GM21723 (cell line): Measurements from ENCODE around the gene USHBP1.
"Not testable (repeated sequence)": the region's sequence is repeated elsewhere in the genome, so short reads cannot be mapped to it uniquely, and the experiment has no call there.

ENCODE experiments used
- ATAC-seq: cut with Tn5 transposase; IDR thresholded peaks from one replicate; pipeline ENCODE4 v1.9.1; 2021; ENCODE audit warnings: mild to moderate bottlenecking, moderate library complexity; ENCODE audit not compliant: unreplicated experiment

USHBP1 gene

DNA sequence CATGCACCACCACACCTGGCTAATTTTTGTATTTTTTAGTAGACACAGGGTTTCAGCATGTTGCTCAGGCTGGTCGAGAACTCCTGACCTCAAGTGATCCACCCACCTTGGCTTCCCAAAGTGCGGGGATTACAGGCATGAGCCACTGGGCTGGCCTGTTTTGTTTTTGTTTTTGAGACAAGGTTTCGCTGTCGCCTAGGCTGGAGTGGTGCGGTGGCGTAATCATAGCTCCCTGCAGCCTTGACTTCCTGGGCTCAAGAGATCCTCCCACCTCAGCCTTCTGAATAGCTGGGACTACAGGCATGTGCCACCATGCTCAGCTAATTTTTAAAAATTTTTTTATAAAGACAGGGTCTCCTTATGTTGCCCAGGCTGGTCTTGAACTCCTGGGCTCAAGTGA, 31.0 kb upstream of the USHBP1 start:
- not testable (repeated sequence) for ATAC-seq

DNA sequence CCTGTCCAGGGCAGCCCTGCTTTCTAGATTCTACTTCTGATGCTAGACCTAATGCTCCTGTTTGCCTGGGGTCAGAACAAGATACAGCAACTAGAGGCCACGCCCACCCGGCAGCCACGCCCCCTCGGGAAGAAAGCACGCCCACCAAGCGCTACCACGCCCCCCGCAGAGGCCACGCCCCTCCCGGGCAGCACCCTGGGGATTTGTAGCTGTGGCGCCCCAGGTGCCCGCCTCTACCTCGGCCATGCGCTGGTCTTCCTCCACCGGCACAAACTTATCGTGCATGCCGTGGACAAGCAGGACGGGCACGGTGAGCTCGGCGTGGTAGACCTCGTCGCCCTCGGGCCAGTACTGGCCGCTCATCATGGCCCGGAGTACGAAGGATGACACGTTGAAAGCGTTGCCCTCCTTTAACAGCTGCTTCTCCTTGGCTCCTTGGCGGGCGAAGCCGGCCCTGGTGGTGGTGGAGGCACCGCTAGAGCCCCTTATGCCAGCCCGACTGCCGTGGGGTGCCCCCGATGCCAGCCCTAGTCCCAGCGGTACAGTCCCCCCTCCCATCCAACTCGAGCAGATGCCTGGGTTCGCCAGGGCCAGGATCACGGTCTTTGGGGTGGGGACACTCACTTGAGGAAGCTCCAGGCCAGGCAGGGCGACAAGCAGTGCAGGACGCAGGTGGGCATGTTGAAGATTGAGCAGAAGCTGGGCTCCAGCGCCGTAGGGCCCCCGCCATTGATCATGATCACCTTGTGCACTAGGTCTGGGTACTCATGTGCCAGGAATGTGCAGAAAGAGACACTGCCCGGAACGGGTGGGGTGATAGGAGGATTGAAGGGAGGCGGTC, 29.7 kb upstream of the USHBP1 start:
- no peak for ATAC-seq

DNA sequence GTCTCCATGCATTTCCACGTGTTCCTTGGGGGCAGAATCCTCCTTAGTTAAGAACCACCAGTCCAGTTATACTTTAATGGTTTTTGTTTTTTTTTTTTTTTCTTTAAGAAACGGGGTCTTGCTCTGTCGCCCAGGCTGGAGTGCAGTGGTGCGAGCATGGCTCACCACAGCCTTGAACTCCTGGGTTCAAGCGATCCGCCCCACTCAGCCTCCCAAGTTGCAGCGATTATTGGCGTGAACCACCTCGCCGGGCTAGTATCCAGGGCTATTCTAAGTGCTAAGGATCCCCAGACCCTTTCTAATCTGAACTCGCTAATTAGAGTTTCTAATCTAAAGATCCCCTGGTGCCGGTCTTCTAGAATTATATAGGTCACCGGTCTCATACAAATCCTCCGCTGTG, 29.1 kb upstream of the USHBP1 start:
- no peak for ATAC-seq

DNA sequence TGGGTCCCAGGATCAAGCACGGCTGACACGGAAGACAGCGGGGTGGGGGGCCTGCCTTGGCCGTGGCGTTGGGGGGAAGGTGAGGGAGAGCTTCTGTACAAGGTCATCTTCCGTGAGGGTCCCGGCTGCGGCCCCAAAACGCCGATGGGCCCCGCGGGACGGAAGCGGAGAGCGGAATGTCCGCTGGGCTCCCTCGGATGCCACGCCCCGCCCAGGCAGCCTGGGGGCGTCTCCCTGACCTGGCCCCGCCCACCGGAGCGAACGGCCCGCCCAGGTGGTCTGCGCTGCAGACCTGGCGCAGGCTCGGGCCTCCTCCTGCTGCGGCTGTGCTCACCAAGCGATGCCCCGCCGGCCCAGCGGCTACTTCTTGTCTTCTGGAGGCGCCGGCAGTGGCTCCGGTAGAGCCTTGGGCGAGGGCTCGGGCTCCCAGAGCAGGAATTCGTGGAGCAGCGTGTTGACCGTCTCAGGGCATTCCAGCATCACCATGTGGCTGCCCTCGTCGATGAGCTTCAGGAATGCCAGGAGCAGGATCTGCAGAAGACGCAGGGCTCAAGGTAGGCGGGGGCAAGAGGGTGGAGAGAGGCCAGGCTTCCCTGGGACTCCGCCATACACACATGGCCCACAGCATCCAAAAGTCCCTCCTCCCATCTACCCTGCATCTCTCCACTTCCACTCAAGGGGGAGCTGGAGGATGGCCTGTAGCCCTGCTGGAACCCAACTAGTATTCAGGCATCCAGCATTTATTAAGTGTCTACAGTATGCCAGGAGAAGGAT, 27.9 kb upstream of the USHBP1 start:
- ATAC-seq, result peak; percentile 84

DNA sequence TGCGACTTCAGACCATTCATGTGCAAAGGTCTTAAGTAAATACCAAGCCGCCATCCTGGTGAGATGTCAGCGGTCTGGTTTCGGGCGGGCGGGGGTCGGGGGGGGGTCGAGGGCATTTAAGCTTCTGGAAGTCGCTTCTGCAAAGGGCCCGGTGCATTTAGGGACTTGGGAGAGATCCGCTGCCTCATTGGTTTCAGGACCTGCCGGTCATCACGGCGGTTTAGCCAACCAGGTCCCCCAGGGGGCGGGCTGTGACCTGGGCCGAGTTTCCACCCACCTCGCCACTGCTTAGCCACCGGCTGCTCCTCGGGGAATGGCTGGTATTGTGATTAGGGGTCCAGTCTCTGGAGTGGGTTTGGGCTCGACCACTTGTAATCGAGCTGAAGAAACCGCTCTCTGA, 24.9 kb upstream of the USHBP1 start:
- ATAC-seq, result no peak

DNA sequence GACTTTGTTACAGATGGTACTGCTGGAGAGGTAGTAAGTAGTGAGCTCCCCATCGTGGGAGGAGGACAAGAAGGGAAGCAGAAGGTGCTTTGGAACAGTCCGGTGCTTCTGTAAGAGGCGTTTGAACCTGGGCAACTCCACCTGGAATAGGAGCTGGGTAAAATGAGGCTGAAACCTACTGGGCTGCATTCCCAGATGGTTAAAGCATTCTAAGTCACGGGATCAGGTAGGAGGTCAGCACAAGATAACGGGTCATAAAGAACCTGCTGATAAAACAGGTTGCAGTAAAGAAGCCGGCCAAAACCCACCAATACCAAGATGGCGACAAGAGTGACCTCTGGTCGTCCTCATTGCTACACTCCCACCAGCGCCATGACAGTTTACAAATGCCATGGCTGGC, 22.2 kb upstream of the USHBP1 start:
- no peak for ATAC-seq

DNA sequence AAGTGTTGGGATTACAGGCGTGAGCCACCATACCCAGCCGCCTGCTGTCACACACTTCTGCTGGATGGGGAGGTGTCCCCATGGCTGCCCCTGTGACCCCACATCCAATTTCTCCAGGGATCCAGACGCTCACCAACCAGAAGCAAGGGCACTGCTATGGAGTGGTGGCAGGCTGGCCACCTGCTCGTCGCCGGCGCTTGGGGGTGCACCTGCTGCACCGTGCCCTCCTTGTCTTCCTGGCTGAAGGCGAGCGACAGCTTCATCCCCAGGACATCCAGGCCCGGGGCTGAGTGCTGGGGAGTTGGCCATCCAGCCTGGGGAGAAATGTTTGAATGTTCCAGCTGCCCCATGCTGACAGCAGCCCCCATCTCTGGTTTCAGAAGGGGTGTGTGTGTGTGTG, 21.7 kb upstream of the USHBP1 start:
- no peak for ATAC-seq

DNA sequence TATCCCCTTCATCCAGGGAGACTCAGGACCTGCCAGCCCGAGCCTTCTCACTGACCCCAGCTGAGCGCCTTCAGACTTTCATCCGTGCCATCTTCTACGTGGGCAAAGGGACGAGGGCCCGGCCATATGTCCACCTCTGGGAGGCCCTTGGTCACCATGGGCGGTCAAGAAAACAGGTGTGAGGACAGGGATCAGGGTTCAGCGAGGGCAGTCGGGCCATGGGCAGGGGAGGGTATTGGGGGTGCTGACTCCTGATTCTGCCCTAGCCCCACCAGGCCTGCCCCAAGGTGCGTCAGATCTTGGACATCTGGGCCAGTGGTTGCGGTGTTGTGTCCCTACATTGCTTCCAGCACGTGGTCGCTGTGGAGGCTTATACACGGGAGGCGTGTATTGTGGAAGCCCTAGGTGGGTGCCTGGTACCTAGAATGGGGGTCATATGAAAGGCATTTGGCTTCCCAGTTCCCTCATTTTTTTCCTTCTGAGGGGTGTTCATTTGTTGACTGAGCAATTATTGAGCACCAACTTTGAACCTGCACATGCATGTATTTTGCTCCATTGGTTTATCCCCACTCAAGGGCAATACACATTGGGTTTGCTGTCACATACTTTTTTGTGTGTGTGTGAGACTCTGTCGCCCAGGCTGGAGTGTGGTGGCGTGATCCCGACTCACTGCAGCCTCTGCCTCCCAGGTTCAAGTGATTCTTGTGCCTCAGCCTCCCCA, 21.0 kb upstream of the USHBP1 start:
- no peak for ATAC-seq

DNA sequence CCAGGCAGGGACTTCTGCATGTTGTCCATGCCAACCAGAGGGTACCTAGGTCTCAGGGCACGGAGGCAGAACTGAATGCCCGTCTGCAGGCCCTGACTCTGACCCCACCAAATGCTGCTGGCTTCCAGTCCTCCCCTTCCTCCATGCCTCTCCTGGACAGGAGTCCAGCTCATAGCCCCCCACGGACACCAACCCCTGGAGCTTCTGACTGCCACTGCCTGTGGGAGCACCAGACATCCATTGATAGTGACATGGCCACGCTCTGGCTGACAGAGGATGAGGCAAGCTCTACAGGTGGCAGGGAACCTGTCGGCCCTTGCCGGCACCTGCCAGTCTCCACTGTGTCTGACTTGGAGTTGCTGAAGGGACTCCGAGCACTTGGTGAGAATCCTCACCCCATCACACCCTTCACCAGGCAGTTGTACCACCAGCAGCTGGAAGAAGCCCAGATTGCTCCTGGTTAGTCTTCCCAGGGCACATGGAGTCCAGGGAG, 19.0 kb upstream of the USHBP1 start:
- ATAC-seq, result no peak

DNA sequence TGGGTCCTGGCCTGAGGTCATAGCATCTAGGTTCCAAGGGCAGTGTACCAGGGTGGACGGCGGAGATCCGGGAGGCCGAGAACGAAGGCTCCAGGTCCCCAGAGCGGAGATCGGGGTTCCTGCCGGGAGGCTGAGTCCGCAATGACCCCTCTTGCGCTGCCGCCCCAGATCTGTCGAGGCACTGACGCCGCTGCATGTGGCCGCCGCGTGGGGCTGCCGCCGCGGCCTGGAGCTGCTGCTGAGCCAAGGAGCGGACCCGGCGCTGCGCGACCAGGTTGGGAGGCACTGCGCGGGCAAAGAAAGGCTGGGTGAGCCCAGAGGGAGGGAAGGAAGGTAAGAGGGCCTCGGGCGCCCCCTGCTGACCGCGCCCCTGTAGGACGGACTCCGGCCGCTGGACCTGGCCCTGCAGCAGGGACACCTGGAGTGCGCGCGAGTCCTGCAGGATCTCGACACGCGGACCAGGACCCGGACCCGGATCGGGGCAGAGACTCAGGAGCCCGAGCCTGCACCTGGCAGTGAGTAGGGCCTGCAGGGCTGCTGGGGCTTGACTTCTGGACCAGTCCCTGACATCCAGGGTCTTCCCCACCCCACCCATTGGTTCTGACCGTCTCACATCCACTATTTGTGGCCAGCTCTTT, 18.1 kb upstream of the USHBP1 start:
- ATAC-seq, result peak; percentile 73

DNA sequence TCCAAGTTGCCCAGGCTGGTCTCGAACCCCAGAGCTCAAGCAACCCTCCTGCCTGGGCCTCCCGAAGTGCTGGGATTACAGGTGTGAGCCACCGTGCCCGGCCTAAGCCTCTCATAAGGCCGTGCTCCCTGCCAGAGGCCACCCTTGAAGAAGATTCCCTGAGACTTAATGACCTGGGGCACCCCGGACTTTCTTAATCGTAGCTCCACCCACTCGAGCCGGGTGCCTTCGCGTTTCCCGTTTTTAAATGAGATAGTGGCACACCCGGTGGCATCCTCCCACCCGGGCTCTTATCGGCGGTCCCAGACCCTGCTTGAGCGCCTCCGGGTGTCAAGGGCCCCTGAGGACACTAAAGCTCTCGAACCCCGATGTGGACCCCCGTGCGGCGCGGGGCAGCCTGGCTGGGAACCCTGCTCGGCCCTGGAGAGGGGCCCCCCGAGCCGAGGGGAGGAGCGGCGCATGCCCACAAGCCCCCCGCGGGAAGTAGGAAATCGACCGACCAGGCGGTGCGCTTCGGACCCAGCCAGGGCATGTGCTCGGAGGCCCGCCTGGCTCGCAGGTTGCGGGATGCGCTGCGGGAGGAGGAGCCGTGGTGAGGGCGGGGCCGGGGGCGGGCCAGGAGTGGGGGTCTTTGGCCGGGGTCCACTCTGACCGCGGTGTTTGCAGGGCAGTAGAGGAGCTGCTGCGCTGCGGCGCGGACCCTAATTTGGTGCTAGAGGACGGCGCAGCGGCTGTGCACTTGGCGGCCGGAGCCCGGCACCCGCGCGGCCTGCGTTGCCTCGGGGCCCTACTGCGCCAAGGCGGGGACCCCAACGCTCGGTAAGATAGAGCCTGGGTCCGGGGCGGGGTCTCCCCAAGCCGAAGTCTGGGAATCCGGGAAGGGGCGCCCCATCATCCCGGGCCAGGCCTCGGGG, 17.1 kb upstream of the USHBP1 start, which contains the start of gene ANKLE1:
TSS of gene ANKLE1 (plus strand) at position 511 of the 914 bp plus-strand sequence. CDS start at position 531, 20 bp downstream.
- peak; percentile 45 for ATAC-seq

DNA sequence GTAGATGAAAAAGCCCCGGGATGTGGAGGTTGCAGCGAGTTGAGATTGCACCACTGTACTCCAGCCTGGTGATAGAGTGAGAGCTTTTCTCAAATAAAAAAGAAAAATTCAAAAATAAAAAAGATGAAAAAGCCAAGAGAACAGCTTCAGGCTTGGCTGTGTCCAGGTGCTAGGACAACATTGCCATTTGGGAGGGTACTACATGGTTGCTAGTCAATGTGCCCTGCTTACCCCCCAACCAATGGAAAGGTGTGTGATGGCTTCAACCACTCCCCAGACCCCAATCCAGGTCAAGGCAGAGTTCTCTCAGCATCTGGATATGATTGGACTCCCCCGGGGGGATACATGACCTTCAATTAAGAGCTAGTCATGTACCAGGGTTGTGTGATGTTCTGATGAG, 14.9 kb upstream of the USHBP1 start:
- ATAC-seq, result no peak

DNA sequence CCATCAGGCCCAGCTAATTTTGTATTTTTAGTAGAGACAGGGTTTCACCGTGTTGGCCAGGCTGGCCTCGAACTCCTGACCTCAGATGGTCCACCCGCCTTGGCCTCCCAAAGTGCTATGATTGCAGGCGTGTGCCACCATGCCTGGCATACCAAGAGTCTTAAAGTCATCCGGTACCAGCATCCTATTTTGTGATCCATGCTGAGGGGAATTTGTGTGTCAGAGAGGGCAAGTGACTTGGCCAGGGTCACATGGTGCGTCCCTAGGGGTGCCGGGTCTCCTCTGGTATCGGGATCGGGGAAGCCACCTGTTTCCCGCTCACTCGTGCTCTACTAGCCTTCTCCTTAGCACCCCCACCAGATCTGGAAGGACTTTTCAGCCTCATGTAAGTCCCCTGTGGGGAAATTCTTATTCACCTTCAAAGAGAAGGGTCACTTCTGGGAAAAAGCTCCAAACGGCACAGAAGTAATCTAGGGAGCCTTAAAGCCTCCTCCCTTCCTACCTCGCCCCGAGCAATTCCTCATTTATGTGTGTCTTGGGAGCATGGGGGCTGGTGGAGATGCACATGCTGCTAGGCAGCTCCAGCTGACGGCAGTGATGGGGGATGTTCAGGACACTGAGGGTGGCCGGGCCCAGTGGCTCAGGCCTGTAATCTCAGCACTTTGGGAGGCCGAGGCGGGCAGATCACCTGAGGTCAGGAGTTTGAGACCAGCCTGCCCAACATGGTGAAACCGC, 11.1 kb upstream of the USHBP1 start:
- ATAC-seq, result no peak

DNA sequence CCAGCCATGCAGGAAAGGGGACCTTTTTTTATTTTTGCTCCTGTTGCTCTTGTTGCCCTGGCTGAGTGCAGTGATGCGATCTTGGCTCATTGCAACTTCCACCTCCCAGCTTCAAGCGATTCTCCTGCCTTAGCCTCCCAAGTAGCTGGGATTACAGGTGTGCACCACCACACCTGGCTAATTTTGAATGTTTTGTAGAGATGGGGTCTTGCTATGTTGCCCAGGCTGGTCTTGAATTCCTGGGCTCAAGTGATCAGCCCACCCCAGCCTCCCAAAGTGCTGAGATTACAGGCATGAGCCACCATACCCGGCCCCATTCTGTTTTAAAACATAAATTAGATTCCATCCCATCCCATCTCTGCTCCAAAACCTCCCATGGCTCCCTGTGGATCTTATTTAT, 10.3 kb upstream of the USHBP1 start:
- not testable (repeated sequence) for ATAC-seq

DNA sequence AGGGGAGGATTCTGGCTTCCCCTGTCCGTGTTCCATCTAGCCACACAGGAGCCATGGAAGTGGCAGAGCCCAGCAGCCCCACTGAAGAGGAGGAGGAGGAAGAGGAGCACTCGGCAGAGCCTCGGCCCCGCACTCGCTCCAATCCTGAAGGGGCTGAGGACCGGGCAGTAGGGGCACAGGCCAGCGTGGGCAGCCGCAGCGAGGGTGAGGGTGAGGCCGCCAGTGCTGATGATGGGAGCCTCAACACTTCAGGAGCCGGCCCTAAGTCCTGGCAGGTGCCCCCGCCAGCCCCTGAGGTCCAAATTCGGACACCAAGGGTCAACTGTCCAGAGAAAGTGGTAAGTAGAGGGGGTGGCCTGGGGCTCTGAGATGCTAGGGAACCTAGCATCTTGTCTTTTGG, 4.2 kb upstream of the USHBP1 start:
- no peak for ATAC-seq

DNA sequence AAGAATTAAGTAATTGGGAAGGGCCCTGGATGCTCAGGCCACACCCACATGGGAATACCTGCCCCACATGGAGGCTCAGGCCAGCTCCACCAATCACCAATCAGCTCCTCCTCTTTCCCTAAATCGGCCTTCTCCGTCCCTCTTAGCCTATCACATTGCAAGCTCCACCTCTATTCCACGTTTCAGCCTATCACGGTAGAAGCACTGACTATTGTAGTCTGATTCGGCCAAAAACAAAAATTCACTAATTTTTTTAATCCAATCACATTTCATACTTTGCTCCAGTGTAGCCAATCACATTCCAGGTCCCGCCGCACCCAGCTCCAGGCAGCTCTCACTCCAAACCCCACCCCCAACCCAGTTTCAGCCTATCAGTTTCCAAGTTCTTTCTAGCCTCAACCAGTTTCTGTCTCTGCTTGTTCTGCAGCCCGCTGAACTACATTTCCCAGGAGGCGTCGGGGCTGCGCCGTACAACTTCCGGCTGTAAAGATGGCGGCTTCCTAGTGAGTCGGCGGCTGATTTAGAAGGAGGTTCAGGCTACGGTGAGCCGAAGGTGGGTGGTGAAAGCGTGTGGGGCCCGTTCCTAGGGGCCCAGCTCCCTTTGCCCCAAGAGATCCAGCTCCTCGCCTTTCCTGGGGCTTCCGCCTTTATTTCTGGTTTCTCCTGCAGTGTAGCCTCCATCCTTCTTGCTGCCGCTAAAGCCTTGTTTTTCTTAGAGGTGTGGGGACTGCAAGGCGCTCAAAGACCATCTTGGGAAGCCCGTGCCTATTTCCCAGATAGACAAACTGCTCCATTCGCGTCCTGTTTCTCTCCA, 2.6 kb upstream of the USHBP1 start, which contains the start of gene BABAM1:
TSS of gene BABAM1 (plus strand) at position 469 of the 814 bp plus-strand sequence. CDS start 1,364 bp downstream, outside the sequence.
- ATAC-seq, result peak; percentile 86

DNA sequence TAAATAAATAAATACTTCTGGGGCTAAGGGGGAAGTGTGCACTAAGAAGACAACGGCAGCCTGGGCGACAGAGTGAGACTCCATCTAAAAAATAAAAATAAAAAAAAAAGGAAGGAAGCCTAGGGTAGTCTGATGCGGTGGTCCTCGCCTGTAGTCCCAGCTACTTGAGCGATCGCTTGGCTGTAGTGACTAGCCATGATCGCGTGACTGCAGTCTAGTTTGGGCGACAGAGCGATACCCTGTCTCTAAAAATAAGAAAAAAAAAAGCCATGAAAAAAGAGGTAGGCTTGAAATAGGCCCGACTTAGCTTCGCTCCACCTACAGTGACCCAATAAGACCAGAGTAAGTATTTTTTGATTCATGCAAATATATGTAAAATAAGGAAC, 2.0 kb upstream of the USHBP1 start:
- peak; percentile 17 for ATAC-seq

DNA sequence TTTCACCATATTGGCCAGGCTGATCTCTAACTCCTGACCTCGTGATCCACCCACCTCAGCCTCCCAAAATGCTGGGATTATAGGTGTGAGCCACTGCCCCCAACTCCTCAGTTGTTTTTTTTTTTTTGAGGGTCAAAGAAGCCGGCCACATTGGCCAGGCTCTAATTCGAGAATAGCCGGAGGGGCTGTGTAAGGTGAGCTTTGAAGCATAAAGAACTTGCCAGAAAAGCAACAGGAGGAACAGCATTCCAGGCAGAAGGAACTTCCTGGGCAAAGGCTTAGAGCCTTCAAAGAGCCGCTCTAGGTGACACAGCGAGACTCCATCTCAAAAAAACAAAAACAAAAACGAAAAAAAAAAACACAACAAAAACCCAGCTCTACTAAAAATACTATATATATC, 1.5 kb upstream of the USHBP1 start:
- no peak for ATAC-seq
